HG03520 (cell line): ENCODE results near the gene RNF41.

Experiments used
- ATAC-seq: cut with Tn5 transposase; IDR thresholded peaks from one replicate; pipeline ENCODE4 v1.9.1; 2021; ENCODE audit warnings: mild to moderate bottlenecking, moderate library complexity; ENCODE audit not compliant: unreplicated experiment

RNF41 gene

GRCh38 chr12:56244494-56244893, 22.8 kb upstream of the RNF41 start:
- no peak for ATAC-seq

- no peak for ATAC-seq
Observed at GRCh38 chr12:56243731-56244181, 22.0 kb upstream of the RNF41 start.

- no peak for ATAC-seq
Observed at GRCh38 chr12:56242986-56243385, 21.3 kb upstream of the RNF41 start.

GRCh38 chr12:56241424-56242303, 19.9 kb upstream of the RNF41 start:
- ATAC-seq = no peak

- ATAC-seq = no peak
Observed at GRCh38 chr12:56237552-56237951, 15.8 kb upstream of the RNF41 start.

- ATAC-seq = no peak
Observed at GRCh38 chr12:56236985-56237384, 15.3 kb upstream of the RNF41 start.

GRCh38 chr12:56236091-56236490, 14.4 kb upstream of the RNF41 start:
- no peak for ATAC-seq

GRCh38 chr12:56234746-56235436, 13.2 kb upstream of the RNF41 start:
- ATAC-seq = no peak

- ATAC-seq = no peak
Observed at GRCh38 chr12:56231184-56231582, 9.5 kb upstream of the RNF41 start.

GRCh38 chr12:56230432-56231183, 8.9 kb upstream of the RNF41 start:
- no peak for ATAC-seq

- ATAC-seq = no peak
Observed at GRCh38 chr12:56229916-56230431, 8.3 kb upstream of the RNF41 start, which contains the start of gene SLC39A5. TSS of gene SLC39A5 (plus strand) at chr12:56230051. CDS start at chr12:56231275, 1,224 bp downstream.

GRCh38 chr12:56229082-56229481, 7.4 kb upstream of the RNF41 start:
- no peak for ATAC-seq

- ATAC-seq = no peak
Observed at GRCh38 chr12:56224954-56225353, 3.2 kb upstream of the RNF41 start.

- peak; percentile 74 for ATAC-seq
Observed at GRCh38 chr12:56224102-56224701, 2.5 kb upstream of the RNF41 start, which contains the start of gene NABP2. TSS of gene NABP2 (plus strand) at chr12:56224342. CDS start at chr12:56224857, 515 bp downstream.

- ATAC-seq = no peak
Observed at GRCh38 chr12:56223571-56224101, 1.9 kb upstream of the RNF41 start.

- no peak for ATAC-seq
Observed at GRCh38 chr12:56222531-56222895, 791 bp upstream of the RNF41 start.

GRCh38 chr12:56221232-56221756, 428 bp downstream of the RNF41 start:
- peak; percentile 14 for ATAC-seq

GRCh38 chr12:56220611-56221231, 1.0 kb downstream of the RNF41 start:
- ATAC-seq = no peak

GRCh38 chr12:56219840-56220239, 1.9 kb downstream of the RNF41 start:
- ATAC-seq = no peak

- ATAC-seq = no peak
Observed at GRCh38 chr12:56216461-56216860, 5.3 kb downstream of the RNF41 start.
